ENCODE data around the gene RHCG.

DNA sequence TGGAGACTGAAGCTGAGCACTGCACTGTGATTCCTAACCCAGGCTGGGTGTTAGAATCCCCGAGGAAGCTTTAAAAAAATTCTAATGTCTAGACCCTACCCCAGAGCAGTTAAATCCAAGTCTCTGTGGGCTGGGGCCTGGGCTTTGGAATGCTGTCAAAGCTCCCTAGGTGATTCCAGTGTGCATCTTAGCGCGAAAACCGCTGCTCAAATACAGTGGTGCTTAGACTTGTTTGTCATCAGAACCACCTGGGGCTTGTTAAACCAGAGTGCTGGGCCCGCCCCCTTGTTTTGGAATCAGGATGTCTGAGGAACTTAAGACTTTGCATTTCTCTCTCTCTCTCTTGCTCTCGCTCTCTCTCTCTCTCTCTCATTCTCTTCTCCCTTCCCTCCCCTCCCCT is 20.7 kb downstream of the RHCG start:
- TF ChIP-seq, protein P1, sequence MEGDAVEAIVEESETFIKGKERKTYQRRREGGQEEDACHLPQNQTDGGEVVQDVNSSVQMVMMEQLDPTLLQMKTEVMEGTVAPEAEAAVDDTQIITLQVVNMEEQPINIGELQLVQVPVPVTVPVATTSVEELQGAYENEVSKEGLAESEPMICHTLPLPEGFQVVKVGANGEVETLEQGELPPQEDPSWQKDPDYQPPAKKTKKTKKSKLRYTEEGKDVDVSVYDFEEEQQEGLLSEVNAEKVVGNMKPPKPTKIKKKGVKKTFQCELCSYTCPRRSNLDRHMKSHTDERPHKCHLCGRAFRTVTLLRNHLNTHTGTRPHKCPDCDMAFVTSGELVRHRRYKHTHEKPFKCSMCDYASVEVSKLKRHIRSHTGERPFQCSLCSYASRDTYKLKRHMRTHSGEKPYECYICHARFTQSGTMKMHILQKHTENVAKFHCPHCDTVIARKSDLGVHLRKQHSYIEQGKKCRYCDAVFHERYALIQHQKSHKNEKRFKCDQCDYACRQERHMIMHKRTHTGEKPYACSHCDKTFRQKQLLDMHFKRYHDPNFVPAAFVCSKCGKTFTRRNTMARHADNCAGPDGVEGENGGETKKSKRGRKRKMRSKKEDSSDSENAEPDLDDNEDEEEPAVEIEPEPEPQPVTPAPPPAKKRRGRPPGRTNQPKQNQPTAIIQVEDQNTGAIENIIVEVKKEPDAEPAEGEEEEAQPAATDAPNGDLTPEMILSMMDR (conservative IDR thresholded peaks at IDR 0.05), result no peak
- TF ChIP-seq ZFX (IDR thresholded peaks at IDR 0.05), result no peak
